HG03571 (cell line): ENCODE measurements around the gene MND1.

Experiments used
- ATAC-seq: cut with Tn5 transposase; IDR thresholded peaks from one replicate; pipeline ENCODE4 v1.9.1; 2021; ENCODE audit not compliant: unreplicated experiment

MND1 gene

DNA sequence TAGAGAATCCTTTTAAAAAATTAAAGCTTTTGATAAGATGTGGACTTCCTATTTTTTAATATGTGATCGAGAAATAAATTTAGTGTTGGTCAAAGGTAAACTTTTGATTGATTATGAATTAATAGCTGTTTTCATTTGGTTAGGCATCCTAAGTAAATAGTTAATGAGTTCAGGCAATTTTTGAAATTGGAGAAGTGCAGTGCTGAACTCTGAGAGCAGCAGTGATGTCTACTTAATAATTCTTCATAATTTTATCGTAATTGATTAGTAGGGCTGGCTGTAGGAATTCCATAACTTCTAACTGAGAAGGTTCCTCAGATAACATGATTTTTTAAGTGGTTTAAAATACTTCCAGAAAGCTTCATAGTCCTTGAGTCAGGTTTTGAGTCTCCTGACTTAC, 1.5 kb downstream of the MND1 start:
- no peak for ATAC-seq

- ATAC-seq, result no peak
These were observed 2.1 kb downstream of the MND1 start for GRCh38 chr4:153346563-153346962.

DNA sequence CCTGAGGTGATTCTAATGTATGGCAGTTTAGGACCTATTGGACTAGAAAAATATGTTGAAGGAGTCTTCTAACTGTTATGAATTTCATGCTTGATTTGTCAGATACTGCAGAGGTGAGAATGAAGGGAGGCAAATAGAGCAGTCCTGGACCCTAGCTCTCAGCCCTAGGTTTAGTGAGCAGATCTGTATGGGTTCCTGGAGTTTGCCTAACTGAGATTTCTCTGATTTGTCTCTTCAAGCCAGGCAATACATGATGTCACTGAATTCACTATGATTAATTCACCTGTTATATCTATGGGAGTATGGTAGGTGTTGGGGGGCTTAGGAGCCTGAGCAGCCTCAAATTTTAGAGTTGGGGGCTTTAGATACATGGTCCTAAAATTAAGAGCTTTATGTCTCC, 2.6 kb downstream of the MND1 start:
- no peak for ATAC-seq

DNA sequence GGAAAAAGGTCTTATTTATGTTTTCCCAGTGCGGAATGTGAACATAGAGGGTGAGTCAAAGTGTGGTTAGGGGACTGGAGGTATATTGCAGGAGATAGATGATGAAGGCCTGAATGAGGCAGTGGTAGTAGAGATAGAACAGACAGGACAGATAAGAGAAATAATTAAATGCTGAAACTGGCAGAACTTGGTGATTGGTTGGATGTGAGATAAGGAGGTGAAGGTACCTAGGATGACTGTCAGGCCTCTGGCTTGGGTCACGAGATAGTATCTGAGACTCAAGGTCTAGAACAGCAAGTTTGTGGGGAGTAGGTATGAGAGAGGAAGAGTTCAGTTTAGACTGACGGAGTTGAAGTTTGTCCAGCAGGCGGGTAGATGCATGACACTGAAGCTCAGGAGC, 3.5 kb downstream of the MND1 start:
- no peak for ATAC-seq

- no peak for ATAC-seq
These were observed 4.8 kb downstream of the MND1 start for GRCh38 chr4:153349206-153349805.

DNA sequence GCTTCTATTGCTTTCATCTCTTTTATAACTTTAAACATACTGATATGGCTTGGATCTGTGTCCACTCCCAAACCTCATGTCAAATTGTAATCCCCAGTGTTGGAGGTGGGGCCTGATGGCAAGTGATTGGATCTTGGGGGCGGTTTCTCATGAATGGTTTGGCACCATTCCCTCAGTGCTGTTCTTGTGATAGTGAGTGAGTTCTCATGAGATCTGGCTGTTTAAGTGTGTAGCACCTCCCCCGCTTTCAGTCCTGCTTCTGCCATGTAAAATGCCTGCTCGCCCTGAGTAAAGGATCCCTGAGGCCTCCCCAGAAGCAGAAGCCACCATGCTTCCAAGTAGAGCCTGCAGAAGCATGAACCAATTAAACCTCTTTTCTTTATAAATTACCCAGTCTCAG, 17.7 kb downstream of the MND1 start:
- ATAC-seq, result no peak

DNA sequence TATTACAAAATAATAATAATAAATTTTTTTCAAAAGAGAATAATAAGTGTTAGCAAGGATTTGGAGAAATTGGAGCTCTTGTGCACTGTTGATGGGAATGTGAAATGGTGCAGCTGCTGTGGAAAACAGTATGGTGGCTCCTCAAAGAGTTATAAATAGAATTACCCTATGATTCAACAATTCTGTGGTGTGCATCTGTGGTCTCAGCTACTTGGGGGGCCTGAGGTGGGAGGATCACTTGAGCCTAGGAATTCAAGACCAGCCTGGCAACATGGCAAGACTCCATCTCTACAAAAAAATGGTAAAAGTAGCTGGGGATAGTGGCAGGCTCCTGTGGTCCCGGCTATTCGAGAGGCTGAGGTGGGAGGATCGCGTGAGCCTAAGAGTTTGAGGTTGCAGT, 19.6 kb downstream of the MND1 start:
- ATAC-seq, result no peak

GRCh38 chr4:153365003-153365402, 20.5 kb downstream of the MND1 start:
- ATAC-seq, result no peak

- no peak for ATAC-seq
These were observed 22.0 kb downstream of the MND1 start for GRCh38 chr4:153366486-153366885.

DNA sequence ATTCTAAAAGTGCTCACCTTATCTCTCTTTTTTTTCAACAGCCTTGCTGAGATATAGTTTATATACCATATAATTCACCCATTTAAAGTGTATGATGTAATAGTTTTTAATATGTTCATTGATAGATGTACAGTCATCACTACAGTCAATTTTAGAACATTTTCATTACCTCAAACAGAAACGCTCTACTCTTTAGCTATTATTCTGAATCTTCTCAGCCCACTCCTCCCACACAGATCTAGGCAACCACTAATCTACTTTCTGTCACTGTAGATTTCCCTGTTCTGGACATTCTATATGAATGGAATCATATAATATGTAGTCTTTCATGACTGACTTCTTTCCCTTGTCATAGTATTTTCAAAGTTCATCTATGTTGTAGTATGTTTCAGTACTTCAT, 22.6 kb downstream of the MND1 start:
- no peak for ATAC-seq

DNA sequence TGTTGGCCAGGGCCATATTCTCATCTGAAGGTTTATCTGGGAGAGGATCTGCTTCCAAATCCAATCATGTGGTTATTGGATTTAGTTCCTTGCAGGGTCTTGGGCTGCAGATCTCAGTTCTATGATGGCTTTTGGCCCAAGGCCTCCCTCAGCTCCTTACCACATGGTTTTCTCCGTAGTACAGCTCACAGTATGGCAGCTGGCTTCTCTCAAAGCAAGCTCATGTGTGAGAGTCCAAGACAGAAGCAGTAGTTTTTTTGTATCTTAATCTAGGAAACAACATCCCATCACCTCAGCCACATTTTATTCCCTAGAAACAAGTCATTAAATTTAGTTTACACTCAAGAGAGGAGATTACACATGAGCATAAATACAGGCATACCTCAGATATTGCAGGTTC, 24.5 kb downstream of the MND1 start:
- ATAC-seq, result no peak

DNA sequence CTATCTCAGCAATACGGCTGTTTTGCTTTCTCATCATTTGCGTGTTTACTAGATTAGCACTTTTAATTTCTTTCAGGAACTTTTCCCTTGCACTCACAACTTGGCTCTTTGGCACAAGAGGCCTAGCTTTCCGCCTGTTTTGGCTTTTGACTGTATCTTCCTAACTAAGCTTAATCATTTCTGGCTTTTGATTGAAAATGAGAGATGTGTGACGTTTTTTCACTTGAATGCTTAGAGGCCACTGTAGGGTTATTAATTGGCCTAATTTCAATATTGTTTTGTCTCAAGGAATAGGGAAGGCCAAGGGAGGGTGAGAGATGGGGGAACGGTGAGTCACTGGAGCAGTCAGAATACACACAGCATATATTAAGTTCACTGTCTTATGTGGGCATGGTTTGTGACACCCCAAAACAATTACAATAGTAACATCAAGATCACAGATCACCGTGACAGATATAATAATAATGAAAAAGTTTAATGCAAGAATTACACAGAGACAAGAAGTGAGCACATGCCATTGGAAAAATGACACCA, 27.3 kb downstream of the MND1 start:
- no peak for ATAC-seq

DNA sequence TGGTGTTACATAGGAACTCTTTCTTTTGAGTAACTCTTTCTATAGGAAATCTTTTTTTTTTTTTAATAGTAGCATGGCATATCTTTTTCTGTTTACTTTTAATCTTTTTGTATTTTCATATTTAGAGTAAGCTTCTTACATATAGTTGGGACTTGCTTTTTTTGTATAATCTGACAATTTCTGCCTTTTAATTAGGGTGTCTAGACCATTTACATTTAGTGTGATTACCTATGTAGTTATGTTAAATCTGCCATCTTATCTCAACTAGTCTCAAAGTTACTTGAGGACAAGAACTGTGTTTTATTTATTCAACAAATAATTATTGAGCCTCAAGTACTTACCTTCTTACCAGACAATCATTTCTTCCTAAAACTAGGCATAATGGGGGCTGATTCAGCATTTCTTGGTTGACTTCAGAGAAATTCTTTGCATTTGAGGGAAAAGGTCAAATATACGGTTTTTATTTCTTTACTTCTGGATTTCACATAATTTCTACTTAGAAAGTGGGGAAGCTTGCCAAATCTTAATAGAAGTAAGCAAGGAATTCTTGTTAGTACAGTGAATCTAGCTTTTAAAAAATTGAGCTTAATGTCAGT, 28.6 kb downstream of the MND1 start:
- ATAC-seq, result no peak

DNA sequence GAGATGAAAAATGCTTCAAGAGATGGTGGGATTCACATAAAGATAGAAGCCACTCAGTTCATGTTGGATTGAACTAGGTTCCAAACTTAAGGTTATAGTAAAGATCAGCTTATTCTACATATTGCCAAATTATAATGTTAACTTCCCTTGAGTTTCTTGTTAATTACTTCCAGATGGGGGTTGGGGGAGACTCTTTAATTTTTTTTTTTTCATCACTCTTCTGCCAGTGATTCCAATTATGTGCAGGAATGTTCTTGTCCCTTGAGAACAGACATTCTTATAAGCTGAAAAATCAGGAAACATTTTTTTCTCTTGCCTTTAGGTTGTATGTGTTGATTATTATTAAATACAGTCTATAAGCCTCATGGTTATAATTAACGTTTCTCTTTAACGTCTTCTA, 30.0 kb downstream of the MND1 start:
- no peak for ATAC-seq

DNA sequence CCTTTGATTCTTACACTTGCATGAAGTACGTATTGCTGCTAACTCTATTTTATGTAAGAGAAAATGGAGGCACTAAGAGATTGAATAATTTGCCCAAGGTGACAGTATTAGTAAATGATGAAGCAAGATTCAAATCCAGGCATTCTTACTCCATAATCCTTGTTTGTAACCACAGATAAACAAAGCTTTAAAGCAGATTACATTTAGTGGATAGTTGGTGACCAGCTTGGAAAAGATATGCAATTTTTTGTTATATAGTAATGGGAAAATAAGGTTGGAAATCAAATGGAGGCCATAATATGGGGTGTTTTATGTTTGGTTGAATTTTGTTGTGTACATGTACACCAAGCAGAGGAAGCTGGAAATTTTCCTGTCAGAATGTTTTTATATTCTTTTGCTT, 30.8 kb downstream of the MND1 start:
- ATAC-seq, result no peak

DNA sequence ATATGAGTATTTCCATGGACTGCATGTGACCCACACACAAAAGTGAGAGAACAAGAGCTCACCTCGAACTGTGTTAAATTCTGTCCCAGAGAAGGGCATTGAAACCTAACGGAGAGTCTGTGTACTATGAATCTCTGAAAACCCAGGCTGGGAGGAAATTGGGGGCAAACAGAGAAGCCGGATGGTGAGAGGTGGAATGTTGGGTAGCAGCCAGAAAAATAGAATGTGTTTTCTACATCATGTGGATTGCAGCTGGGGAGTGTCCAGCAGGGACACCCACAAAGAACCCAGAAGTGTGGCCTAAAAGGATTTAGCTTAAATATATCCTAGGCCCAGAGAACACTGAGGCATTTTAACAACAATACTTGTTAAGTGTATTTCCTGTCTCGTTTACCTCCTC, 38.6 kb downstream of the MND1 start:
- ATAC-seq, result no peak

DNA sequence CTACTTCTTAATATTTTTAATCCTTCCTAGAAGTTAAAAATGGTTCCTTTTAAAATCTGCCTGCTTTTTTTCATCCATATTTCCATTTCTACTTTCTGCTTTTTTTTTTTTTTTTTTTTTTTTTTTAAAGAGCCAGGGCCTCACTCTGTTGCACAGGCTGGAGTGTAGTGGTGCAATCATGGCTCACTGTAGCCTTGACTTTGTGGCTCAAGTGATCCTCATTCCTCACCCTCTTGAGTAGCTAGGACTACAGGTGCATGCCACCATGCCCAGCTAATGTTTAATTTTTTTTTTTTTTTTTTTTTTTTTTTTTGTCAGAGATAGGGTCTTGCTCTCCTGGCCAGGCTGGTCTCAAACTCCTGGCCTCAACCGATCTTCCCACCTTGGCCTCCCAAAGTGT, 39.7 kb downstream of the MND1 start:
- ATAC-seq, result no peak

- no peak for ATAC-seq
These were observed 41.3 kb downstream of the MND1 start for GRCh38 chr4:153385784-153386183.

GRCh38 chr4:153387981-153388380, 43.5 kb downstream of the MND1 start:
- ATAC-seq, result no peak

- no peak for ATAC-seq
These were observed 48.9 kb downstream of the MND1 start for GRCh38 chr4:153393397-153393796.

- no peak for ATAC-seq
These were observed 50.5 kb downstream of the MND1 start for GRCh38 chr4:153394945-153395344.

- ATAC-seq, result no peak
These were observed 54.2 kb downstream of the MND1 start for GRCh38 chr4:153398713-153399112.

GRCh38 chr4:153399358-153399757, 54.9 kb downstream of the MND1 start:
- ATAC-seq, result no peak
